Prostate gland (tissue), 2 donors: Measurements from ENCODE around the gene CAMTA2.

Experiments used
- CTCF ChIP-seq, 4 experiments: fragments of 200-600 bp in 2 of 4; fragments of 450-650 bp in 2 of 4; sonication (generic) in 2 of 4; IDR thresholded peaks; 1 replicate in 3 of 4; 2 replicates in 1 of 4; pipeline ENCODE4 v1.5.1; 2016 to 2019; ENCODE audit warnings: antibody characterized with exemption in 4 of 4, mild to moderate bottlenecking in 2 of 4, moderate library complexity in 2 of 4
- POLR2A ChIP-seq: fragments of 450-650 bp; IDR thresholded peaks from one replicate; pipeline ENCODE4 v1.6.1; 2016; ENCODE audit warnings: antibody characterized with exemption, mild to moderate bottlenecking
- POLR2AphosphoS5 ChIP-seq: sonication (generic); formaldehyde crosslinking; IDR thresholded peaks from one replicate; pipeline ENCODE4 v1.6.1; 2017; ENCODE audit warnings: antibody characterized with exemption

- no peak for TF ChIP-seq CTCF (IDR thresholded peaks at IDR 0.05)
- no peak for TF ChIP-seq POLR2AphosphoS5
- no peak for TF ChIP-seq POLR2A
Observed at GRCh38 chr17:4945944-4946280, 41.6 kb downstream of the CAMTA2 start.
